Measurements from ENCODE around the gene SLCO1B3. TPM values are rescaled to one million over a fixed set of nuclear protein-coding genes. Genes with fewer than 3 reads are reported as not detected.

SLCO1B3 gene
- total and polyA plus RNA-seq, 2 of the 8 experiments (the other 6 are each of a cell fraction or from before 2014, with no cell fraction given), result not detected

DNA sequence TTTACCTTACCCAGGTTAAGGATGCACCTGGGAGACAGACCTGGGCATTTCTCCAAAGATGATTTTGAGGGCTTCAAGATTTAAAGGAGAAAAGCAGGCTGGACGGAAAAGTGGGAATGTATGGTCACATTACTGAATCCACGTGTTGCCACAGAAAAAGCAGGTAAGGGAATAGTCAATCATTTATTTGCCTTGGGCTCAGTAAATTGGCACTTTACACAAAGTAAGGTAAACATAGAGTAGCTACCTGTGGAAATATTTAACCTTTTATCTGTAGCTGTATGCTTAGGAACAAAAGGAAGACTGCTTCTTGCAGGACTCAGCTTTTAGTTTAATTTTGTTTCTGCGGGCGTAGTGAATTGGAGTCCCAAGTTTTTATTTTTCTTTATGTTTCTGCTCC, 153.3 kb downstream of the SLCO1B3 start:
- H3K27me3 ChIP-seq (replicated peaks in 1 of 4; ENCODE audit: control insufficient read depth in 3 of 4, extremely low read depth in 1 of 4, insufficient read depth in 3 of 4, low read length in 3 of 4), result no peaks in the 10 kb centered on the region
- no peak overlapping the region for H4K8ac ChIP-seq (ENCODE audit: extremely low read depth, insufficient read depth, low read length)
- no peak overlapping the region for H3K18ac ChIP-seq (ENCODE audit: extremely low read depth, low read length)
- no peaks in the 10 kb centered on the region for H3K23me2 ChIP-seq (ENCODE audit: low read depth, low read length)
- no peak overlapping the region for H3K56ac ChIP-seq (replicated peaks; ENCODE audit: insufficient read length, low read depth, low read length)
- H3K79me2 ChIP-seq (ENCODE audit: control insufficient read depth in 1 of 2, insufficient read depth in 2 of 2, low read length in 2 of 2), result no peaks in the 10 kb centered on the region
- no peak overlapping the region for H3K23ac ChIP-seq (ENCODE audit: insufficient read length)
- 72% methylated on average over 4 of the region's 4 CpGs; no CpG with 5 or more reads in 1 of the 2 experiments for WGBS, 2 experiments (ENCODE audit: extremely low coverage in 1 of 2, insufficient coverage in 1 of 2, insufficient read length in 1 of 2, insufficient replicate concordance in 2 of 2, low coverage in 1 of 2, low lambda C conversion rate in 2 of 2, missing lambda C conversion rate in 1 of 2)
- H2AK5ac ChIP-seq (ENCODE audit: low read depth, low read length), result no peak overlapping the region
- H3K4me1 ChIP-seq (replicated peaks in 1 of 4; ENCODE audit: control insufficient read depth in 3 of 4, insufficient read depth in 4 of 4, low read length in 3 of 4), result no peaks in the 10 kb centered on the region
- no peaks in the 10 kb centered on the region for H4K20me1 ChIP-seq (replicated peaks in 1 of 2; ENCODE audit: control insufficient read depth in 1 of 2, insufficient read depth in 2 of 2, low read length in 2 of 2)
- H3K9ac ChIP-seq (replicated peaks in 1 of 4; ENCODE audit: extremely low read depth in 1 of 4, low read depth in 3 of 4, low read length in 3 of 4), result no peak overlapping the region
- H3K4me2 ChIP-seq (ENCODE audit: insufficient read depth in 1 of 2, low read depth in 2 of 2, low read length in 2 of 2), result no peak overlapping the region
- no peak overlapping the region for H4K91ac ChIP-seq (replicated peaks; ENCODE audit: insufficient read length, low read length)
- H2BK12ac ChIP-seq (ENCODE audit: low read depth, low read length), result no peak overlapping the region
- peaks cover 3 to 10% of the 10 kb centered on the region in 2 experiments; a peak in 2 of 4 replicates for H3K9me3 ChIP-seq (ENCODE audit: insufficient read depth in 2 of 2, low read depth in 1 of 2, low read length in 1 of 2)
- no peak overlapping the region for H2BK120ac ChIP-seq (replicated peaks; ENCODE audit: low read depth, low read length)
- no peak overlapping the region for H2BK20ac ChIP-seq (ENCODE audit: low read length)
- no peak overlapping the region for H2BK5ac ChIP-seq (ENCODE audit: low read depth, low read length)
- no peak overlapping the region for H3K4ac ChIP-seq (replicated peaks; ENCODE audit: insufficient read length, low read depth, low read length)
- no peaks in the 10 kb centered on the region for H3K79me1 ChIP-seq (ENCODE audit: low read depth, low read length)
- FAIRE-seq (no peak), DNase-seq (ENCODE audit: low read depth in 1 of 2, low spot score in 2 of 2) (no peak)
- H3K36me3 ChIP-seq (ENCODE audit: control insufficient read depth in 2 of 4, insufficient read depth in 4 of 4, low read length in 3 of 4), result no peaks in the 10 kb centered on the region
- no peak overlapping the region for H2BK15ac ChIP-seq (ENCODE audit: low read length)
- ChIA-PET CTCF (ENCODE audit: partially characterized antibody) (no interaction called here), POLR2A (ENCODE audit: partially characterized antibody) (no interaction called here)
- H3K14ac ChIP-seq (ENCODE audit: insufficient read length), result no peak overlapping the region
- no peak overlapping the region for H3K4me3 ChIP-seq (ENCODE audit: extremely low read depth in 1 of 4, insufficient read depth in 2 of 4, low read depth in 3 of 4, low read length in 4 of 4)
- H3K27ac ChIP-seq (ENCODE audit: low read depth, low read length), result no peak overlapping the region
- no peak overlapping the region for H4K5ac ChIP-seq (ENCODE audit: insufficient read length, low read depth, low read length)
- H2AFZ ChIP-seq (ENCODE audit: low read length), result no peak overlapping the region
- TF ChIP-seq RAD21 (IDR thresholded peaks at IDR 0.05 in 1 of 2, conservative IDR thresholded peaks at IDR 0.05 in 1 of 2; ENCODE audit: low read depth in 2 of 2, low read length in 2 of 2), result no peak
- TF ChIP-seq BCL11A (IDR thresholded peaks at IDR 0.05; ENCODE audit: low read depth in 2 of 2, low read length in 2 of 2), result no peak
- TF ChIP-seq CTBP2 (IDR thresholded peaks at IDR 0.05; ENCODE audit: borderline replicate concordance, insufficient read depth, insufficient read length, low read length), result no peak
- no peak for TF ChIP-seq SP4 (IDR thresholded peaks at IDR 0.05; ENCODE audit: low read length)
- no peak for TF ChIP-seq RXRA (IDR thresholded peaks at IDR 0.05; ENCODE audit: insufficient read depth, low read depth, low read length)
- no peak for TF ChIP-seq EP300 (IDR thresholded peaks at IDR 0.05; ENCODE audit: borderline replicate concordance in 1 of 2, low read depth in 2 of 2, low read length in 2 of 2)

All from H1 (cell line).